PC-9 (cell line): ENCODE results near the gene SPOCK3.

Experiments used
- CTCF ChIP-seq: fragments of 200-600 bp; sonication (generic); conservative IDR thresholded peaks from 2 replicates; pipeline ENCODE4 v1.6.1; 2017; ENCODE audit warnings: mixed run types, antibody characterized with exemption, mild to moderate bottlenecking, moderate library complexity
- EZH2 ChIP-seq: fragments of 200-600 bp; sonication (generic); IDR thresholded peaks from 2 replicates; pipeline ENCODE4 v1.8.0; 2017; ENCODE audit warnings: antibody characterized with exemption, low read depth

GRCh38 chr4:167216783-167217182 lies 17.5 kb downstream of the SPOCK3 start:
- TF ChIP-seq CTCF (no peak), EZH2 (no peak)
